ENCODE results near the gene TMEM9B.
A peak's percentile ranks its signal among the peaks of the same experiment; 100 is the strongest.

DNA sequence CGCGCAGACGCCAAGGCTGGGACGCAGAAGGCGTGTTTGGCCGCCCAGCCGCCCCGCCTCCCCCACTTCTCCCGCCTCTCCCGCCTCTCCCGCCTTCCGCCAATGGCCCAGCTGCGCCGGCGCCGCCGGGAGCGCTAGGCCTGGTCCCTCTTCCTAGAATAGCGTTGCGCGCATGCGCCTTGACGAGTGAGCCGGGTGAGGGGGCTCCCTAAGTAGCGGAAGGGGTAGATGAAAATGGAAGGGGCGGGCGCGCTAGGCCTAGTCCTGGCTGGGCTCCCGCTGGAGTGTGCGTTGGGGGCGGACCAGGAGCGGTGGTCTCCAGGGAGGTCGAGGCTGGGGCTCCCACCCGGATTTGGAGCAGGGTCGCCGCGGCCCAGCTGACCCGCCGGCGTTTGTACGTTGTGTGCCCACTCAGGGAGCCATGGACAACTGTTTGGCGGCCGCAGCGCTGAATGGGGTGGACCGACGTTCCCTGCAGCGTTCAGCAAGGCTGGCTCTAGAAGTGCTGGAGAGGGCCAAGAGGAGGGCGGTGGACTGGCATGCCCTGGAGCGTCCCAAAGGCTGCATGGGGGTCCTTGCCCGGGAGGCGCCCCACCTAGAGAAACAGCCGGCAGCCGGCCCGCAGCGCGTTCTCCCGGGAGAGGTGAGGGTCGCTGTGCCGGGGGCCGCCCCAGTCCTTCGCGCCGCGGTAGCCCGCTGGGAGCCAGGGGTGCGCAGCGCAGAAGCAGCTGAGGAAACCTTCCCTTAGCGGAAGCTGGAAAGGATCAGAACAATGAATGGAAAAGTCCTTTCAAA is 53.0 kb downstream of the TMEM9B start, which contains the start of gene AKIP1:
- TF ChIP-seq, protein P1, sequence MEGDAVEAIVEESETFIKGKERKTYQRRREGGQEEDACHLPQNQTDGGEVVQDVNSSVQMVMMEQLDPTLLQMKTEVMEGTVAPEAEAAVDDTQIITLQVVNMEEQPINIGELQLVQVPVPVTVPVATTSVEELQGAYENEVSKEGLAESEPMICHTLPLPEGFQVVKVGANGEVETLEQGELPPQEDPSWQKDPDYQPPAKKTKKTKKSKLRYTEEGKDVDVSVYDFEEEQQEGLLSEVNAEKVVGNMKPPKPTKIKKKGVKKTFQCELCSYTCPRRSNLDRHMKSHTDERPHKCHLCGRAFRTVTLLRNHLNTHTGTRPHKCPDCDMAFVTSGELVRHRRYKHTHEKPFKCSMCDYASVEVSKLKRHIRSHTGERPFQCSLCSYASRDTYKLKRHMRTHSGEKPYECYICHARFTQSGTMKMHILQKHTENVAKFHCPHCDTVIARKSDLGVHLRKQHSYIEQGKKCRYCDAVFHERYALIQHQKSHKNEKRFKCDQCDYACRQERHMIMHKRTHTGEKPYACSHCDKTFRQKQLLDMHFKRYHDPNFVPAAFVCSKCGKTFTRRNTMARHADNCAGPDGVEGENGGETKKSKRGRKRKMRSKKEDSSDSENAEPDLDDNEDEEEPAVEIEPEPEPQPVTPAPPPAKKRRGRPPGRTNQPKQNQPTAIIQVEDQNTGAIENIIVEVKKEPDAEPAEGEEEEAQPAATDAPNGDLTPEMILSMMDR (conservative IDR thresholded peaks at IDR 0.05; ENCODE audit: low read depth in 2 of 2): no peak
- TF ChIP-seq POLR2AphosphoS5 (IDR thresholded peaks at IDR 0.05; ENCODE audit: low read depth) (peak; percentile 88), EZH2 (IDR thresholded peaks at IDR 0.05; ENCODE audit: low read depth, unreplicated experiment) (no peak)

Data from GM23338 (cell line).